GM12875 (cell line): ENCODE measurements around the gene NPB.

ENCODE experiments used
- H3K4me3 ChIP-seq: one replicate; pipeline ENCODE4 v1.5.1; 2011; ENCODE audit warnings: low read depth, low read length, control low read depth
- TF ChIP-seq, protein P1 (sequence below): IDR thresholded peaks from 2 replicates; pipeline ENCODE4 v1.5.1; 2011; ENCODE audit warnings: low read depth, mild to moderate bottlenecking, control low read depth, inconsistent platforms, low read length, moderate library complexity, borderline replicate concordance; ENCODE audit not compliant: insufficient read depth

The NPB gene

DNA sequence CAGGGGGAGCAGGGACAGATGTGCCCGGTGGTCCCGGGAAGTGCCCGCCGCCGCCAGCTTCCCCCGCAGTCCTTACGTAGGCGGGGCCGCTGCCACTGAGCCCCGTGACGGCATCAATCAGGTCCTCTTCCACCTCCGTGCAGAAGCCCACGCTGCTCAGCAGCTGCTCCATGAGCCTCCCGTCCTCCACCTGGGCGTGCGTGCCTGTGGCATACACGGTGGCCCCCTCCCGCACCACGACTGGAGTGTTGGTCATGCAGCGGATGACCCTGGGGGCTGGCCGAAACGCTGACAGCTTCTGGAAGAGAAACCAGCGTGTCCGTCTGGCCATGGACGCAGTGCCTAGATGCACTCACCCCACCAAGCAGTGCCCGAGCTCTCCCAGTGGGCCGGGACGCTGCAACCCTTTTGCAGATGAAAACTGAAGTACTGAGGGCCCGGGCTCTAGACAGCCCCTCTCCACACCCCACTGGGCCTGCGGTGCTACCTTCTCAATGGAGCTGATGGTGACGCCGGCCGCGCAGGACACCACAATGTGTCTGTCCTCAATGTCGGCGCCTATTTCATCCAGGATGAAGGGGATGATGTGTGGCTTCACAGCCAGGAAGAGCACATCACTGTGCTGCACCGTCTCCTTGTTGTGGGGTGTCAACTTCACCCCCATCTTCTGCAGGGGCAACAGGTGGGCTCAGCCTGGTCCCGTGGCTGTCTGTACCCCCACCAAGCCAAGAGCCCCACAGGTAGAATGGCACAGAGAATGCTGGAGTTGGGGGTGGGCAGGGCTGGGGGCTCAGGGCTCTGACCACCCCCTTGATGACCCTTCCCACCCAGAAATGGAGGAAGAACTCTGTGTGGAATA, 33.0 kb downstream of the NPB start:
- no peak overlapping the region for H3K4me3 ChIP-seq
- TF ChIP-seq, protein P1, sequence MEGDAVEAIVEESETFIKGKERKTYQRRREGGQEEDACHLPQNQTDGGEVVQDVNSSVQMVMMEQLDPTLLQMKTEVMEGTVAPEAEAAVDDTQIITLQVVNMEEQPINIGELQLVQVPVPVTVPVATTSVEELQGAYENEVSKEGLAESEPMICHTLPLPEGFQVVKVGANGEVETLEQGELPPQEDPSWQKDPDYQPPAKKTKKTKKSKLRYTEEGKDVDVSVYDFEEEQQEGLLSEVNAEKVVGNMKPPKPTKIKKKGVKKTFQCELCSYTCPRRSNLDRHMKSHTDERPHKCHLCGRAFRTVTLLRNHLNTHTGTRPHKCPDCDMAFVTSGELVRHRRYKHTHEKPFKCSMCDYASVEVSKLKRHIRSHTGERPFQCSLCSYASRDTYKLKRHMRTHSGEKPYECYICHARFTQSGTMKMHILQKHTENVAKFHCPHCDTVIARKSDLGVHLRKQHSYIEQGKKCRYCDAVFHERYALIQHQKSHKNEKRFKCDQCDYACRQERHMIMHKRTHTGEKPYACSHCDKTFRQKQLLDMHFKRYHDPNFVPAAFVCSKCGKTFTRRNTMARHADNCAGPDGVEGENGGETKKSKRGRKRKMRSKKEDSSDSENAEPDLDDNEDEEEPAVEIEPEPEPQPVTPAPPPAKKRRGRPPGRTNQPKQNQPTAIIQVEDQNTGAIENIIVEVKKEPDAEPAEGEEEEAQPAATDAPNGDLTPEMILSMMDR, result no peak

DNA sequence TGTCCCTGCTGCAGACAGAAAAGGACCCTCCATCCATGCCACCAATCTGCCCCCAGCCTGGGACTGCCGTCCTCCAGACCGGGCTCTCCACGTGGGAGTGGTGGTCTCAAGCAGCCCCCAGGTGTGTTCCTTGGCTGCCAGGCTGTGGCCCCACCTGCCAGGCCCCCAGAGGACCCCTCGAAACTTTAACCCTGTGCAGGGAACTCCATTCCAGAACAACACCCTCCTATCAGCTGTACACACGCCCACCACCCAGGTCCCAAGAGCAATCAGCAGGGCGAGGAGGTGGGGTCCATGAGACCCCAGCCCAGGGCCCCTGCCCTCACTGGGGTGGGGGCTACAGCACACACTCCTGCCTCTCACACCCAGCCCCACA, 33.7 kb downstream of the NPB start:
- no peak overlapping the region for H3K4me3 ChIP-seq

DNA sequence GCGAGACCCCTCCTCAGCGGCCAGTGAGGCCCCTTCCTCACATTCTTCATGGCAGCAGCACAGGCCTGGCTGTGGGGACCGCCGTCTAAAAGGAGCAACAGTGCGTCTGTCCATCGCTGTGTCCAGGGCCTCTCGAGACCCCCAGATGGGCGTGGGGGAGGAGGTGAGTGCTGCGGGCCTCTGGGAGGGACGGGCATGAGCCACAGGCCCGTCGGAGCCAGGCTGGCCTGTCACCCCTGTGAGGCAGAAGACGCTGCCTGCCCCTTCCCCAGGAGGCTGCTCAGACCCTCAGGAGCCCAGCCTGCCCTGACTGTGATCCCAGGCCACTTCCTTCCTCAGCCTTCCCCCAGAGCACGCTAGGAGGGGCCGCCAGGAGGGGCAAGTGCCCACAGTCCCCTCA, 37.2 kb downstream of the NPB start:
- TF ChIP-seq, protein P1, result no peak
- H3K4me3 ChIP-seq, result no peak overlapping the region

More for the DNA sequence above, 33.7 kb downstream of the NPB start:
- TF ChIP-seq, protein P1, result no peak

DNA sequence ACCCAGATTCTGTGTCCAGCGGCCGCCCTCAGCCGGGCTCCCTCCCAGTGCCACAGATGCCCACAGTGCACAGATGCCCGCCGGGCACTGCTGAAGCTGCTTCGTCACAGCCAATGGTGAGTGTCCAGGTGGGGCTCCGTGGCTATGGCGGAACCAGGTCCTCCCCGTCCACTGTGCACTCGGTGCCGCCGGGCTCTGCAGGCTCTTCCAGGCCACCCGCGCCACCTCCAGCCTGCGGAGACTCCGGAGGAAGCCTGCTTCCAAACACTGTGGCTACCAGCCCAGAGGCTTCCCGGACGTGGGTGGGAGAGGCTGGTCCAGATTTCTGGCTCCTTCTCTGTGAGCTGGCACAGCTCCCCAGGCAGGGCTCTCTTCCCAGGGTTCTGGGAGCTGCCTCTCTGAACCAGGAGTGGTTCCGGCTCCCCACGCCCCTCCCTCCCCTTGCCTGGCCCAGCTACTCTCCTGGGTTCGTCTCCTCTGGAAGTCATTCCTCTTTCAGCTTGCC, 37.9 kb downstream of the NPB start:
- no peak overlapping the region for H3K4me3 ChIP-seq
- TF ChIP-seq, protein P1, result no peak

DNA sequence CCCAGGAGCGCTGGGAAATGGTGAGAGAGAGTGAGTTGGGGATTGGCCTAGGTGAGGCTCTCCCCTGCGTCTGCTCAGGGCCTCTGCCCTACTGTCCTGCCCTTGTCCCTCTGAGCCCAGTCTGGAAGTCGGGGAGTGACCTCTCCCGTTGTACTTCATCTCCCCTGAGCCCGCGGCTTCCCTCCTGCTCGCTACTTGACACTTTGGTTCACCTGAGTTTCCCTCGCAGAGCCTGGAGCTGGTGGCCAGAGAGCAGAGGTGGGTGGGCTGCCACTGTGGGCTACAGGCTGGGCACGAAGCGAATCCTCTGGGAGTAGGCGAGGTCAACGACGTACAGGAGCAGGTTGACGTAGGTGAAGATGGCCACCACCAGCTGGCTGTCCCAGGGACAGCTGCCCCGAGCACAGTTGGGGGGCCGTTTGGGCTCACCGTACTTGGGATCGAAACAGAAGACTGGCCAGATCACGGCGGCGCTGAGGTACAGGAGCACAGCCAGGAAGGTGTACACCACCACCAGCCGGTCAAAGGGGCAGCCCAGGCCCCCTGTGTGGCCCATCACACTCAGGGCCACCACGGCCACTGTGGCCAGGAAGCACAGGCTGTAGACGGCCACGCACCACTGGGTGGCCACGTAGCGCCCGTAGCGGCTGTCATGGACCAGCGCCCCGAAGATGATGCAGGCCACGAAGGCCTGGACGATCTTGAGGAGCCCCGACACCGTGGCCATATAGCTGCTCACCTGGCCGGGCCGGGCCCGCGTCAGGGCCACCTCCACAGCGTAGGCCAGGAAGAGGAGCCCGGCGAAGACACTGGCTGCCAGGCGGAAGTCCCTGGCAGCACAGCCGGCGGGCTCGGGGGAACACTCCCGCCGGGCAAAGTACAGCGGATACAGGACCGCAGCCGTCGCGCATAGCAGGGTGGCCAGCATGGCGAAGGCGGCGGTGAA, 38.8 kb downstream of the NPB start:
- H3K4me3 ChIP-seq, result no peak overlapping the region
- TF ChIP-seq, protein P1, result no peak

DNA sequence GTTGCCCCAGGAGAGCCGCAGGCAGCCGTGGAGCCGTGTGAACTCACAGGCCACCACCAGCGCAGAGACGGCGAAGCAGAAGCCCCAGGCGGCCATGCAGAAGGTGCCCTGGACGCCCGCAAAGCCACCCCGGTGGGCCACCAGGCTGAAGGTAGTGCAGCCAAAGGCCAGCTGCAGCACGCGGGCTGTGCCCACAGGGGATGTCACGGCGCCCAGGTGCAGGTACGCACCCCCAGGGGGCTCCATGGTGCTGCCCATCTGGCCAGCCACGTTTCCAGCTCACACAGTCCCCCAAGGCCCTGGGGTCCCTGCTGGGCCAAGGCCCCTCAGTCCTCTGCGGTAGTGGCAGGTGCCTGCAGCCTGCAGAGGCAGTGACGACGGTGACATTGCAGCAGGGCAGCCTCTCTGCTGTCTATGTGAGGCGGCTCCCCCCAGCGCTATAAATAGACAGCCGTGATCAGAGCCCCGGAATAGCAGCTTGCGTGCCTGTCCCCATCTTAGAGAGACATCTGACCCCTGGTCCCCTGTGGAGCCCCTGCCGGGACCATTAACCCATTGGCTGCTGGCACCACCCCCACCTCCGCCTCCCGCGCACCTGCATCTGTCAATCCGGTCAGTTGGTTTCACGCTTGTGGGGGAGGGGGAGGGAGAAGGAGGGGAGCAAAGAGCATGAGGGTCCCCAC, 39.6 kb downstream of the NPB start:
- TF ChIP-seq, protein P1, result no peak
- H3K4me3 ChIP-seq, result no peak overlapping the region
